ENCODE measurements around the gene DEDD.

The DEDD gene

GRCh38 chr1:161139766-161140165, 7.3 kb upstream of the DEDD start:
- Histone ChIP-seq H3K4me1 (ENCODE audit: control insufficient read depth, insufficient read depth, low read length) (no peaks in the 10 kb centered on the region), H3K4me2 (ENCODE audit: low read length) (no peak overlapping the region), H3K9ac (ENCODE audit: low read depth, low read length) (no peak overlapping the region), H3K36me3 (ENCODE audit: insufficient read depth, low read length) (no peaks in the 10 kb centered on the region), H3K27me3 (ENCODE audit: control insufficient read depth, insufficient read depth, low read length) (no peaks in the 10 kb centered on the region), H3K9me3 (replicated peaks; ENCODE audit: low read length) (no peaks in the 10 kb centered on the region), H3K4me3 (ENCODE audit: low read length) (no peak overlapping the region)

- Histone ChIP-seq H3K36me3 (ENCODE audit: insufficient read depth, low read length) (no peaks in the 10 kb centered on the region), H3K4me1 (ENCODE audit: control insufficient read depth, insufficient read depth, low read length) (no peaks in the 10 kb centered on the region), H3K27me3 (ENCODE audit: control insufficient read depth, insufficient read depth, low read length) (no peaks in the 10 kb centered on the region), H3K4me2 (ENCODE audit: low read length) (no peak overlapping the region), H3K4me3 (ENCODE audit: low read length) (no peak overlapping the region), H3K9ac (ENCODE audit: low read depth, low read length) (no peak overlapping the region), H3K9me3 (replicated peaks; ENCODE audit: low read length) (no peaks in the 10 kb centered on the region)
Observed at GRCh38 chr1:161138431-161138830, 6.0 kb upstream of the DEDD start.

- H3K9me3 ChIP-seq (replicated peaks; ENCODE audit: low read length) = no peaks in the 10 kb centered on the region
Observed at GRCh38 chr1:161137881-161138280, 5.4 kb upstream of the DEDD start.

GRCh38 chr1:161133220-161133740, 813 bp upstream of the DEDD start:
- H3K4me1 ChIP-seq (ENCODE audit: control insufficient read depth, insufficient read depth, low read length) = peaks cover 13% of the 10 kb centered on the region
- H3K9me3 ChIP-seq (replicated peaks; ENCODE audit: low read length) = no peaks in the 10 kb centered on the region
- H3K4me3 ChIP-seq (ENCODE audit: low read length) = peak overlapping the region; percentile 85
- peaks cover 12% of the 10 kb centered on the region for H3K36me3 ChIP-seq (ENCODE audit: insufficient read depth, low read length)
- H3K4me2 ChIP-seq (ENCODE audit: low read length) = peak overlapping the region; percentile 98
- peak overlapping the region; percentile 88 for H3K9ac ChIP-seq (ENCODE audit: low read depth, low read length)
- no peaks in the 10 kb centered on the region for H3K27me3 ChIP-seq (ENCODE audit: control insufficient read depth, insufficient read depth, low read length)

More at GRCh38 chr1:161137881-161138280, 5.4 kb upstream of the DEDD start:
- Histone ChIP-seq H3K9ac (ENCODE audit: low read depth, low read length) (no peak overlapping the region), H3K36me3 (ENCODE audit: insufficient read depth, low read length) (no peaks in the 10 kb centered on the region), H3K27me3 (ENCODE audit: control insufficient read depth, insufficient read depth, low read length) (no peaks in the 10 kb centered on the region), H3K4me1 (ENCODE audit: control insufficient read depth, insufficient read depth, low read length) (no peaks in the 10 kb centered on the region), H3K4me3 (ENCODE audit: low read length) (no peak overlapping the region), H3K4me2 (ENCODE audit: low read length) (no peak overlapping the region)

- peaks cover 13% of the 10 kb centered on the region for H3K4me1 ChIP-seq (ENCODE audit: control insufficient read depth, insufficient read depth, low read length)
- H3K9ac ChIP-seq (ENCODE audit: low read depth, low read length) = peak overlapping the region; percentile 88
- no peaks in the 10 kb centered on the region for H3K9me3 ChIP-seq (replicated peaks; ENCODE audit: low read length)
- peak overlapping the region; percentile 85 for H3K4me3 ChIP-seq (ENCODE audit: low read length)
- no peaks in the 10 kb centered on the region for H3K27me3 ChIP-seq (ENCODE audit: control insufficient read depth, insufficient read depth, low read length)
- peaks cover 27% of the 10 kb centered on the region for H3K36me3 ChIP-seq (ENCODE audit: insufficient read depth, low read length)
- peak overlapping the region; percentile 98 for H3K4me2 ChIP-seq (ENCODE audit: low read length)
Observed at GRCh38 chr1:161131523-161132409, 701 bp downstream of the DEDD start.

GRCh38 chr1:161130266-161130665, 2.2 kb downstream of the DEDD start:
- Histone ChIP-seq H3K4me3 (ENCODE audit: low read length) (peak overlapping the region; percentile 85), H3K9ac (ENCODE audit: low read depth, low read length) (no peak overlapping the region), H3K36me3 (ENCODE audit: insufficient read depth, low read length) (peaks cover 36% of the 10 kb centered on the region), H3K27me3 (ENCODE audit: control insufficient read depth, insufficient read depth, low read length) (no peaks in the 10 kb centered on the region), H3K4me1 (ENCODE audit: control insufficient read depth, insufficient read depth, low read length) (peaks cover 13% of the 10 kb centered on the region), H3K9me3 (replicated peaks; ENCODE audit: low read length) (no peaks in the 10 kb centered on the region), H3K4me2 (ENCODE audit: low read length) (peak overlapping the region; percentile 98)

- Histone ChIP-seq H3K9ac (ENCODE audit: low read depth, low read length) (no peak overlapping the region), H3K27me3 (ENCODE audit: control insufficient read depth, insufficient read depth, low read length) (no peaks in the 10 kb centered on the region), H3K4me1 (ENCODE audit: control insufficient read depth, insufficient read depth, low read length) (peaks cover 13% of the 10 kb centered on the region), H3K36me3 (ENCODE audit: insufficient read depth, low read length) (peaks cover 46% of the 10 kb centered on the region), H3K4me2 (ENCODE audit: low read length) (no peak overlapping the region), H3K4me3 (ENCODE audit: low read length) (no peak overlapping the region), H3K9me3 (replicated peaks; ENCODE audit: low read length) (no peaks in the 10 kb centered on the region)
Observed at GRCh38 chr1:161128591-161129420, 3.7 kb downstream of the DEDD start.

GRCh38 chr1:161127649-161128048, 4.8 kb downstream of the DEDD start:
- Histone ChIP-seq H3K36me3 (ENCODE audit: insufficient read depth, low read length) (peaks cover 55% of the 10 kb centered on the region), H3K4me3 (ENCODE audit: low read length) (no peak overlapping the region), H3K27me3 (ENCODE audit: control insufficient read depth, insufficient read depth, low read length) (no peaks in the 10 kb centered on the region), H3K4me1 (ENCODE audit: control insufficient read depth, insufficient read depth, low read length) (peaks cover 13% of the 10 kb centered on the region), H3K4me2 (ENCODE audit: low read length) (no peak overlapping the region), H3K9me3 (replicated peaks; ENCODE audit: low read length) (no peaks in the 10 kb centered on the region), H3K9ac (ENCODE audit: low read depth, low read length) (no peak overlapping the region)

GRCh38 chr1:161122967-161123366, 9.5 kb downstream of the DEDD start:
- Histone ChIP-seq H3K9ac (ENCODE audit: low read depth, low read length) (no peak overlapping the region), H3K4me1 (ENCODE audit: control insufficient read depth, insufficient read depth, low read length) (peaks cover 19% of the 10 kb centered on the region), H3K9me3 (replicated peaks; ENCODE audit: low read length) (no peaks in the 10 kb centered on the region), H3K4me3 (ENCODE audit: low read length) (no peak overlapping the region), H3K27me3 (ENCODE audit: control insufficient read depth, insufficient read depth, low read length) (no peaks in the 10 kb centered on the region), H3K4me2 (ENCODE audit: low read length) (no peak overlapping the region), H3K36me3 (ENCODE audit: insufficient read depth, low read length) (peaks cover 70% of the 10 kb centered on the region)

- H3K36me3 ChIP-seq (ENCODE audit: insufficient read depth, low read length) = peaks cover 59% of the 10 kb centered on the region
- H3K4me2 ChIP-seq (ENCODE audit: low read length) = no peak overlapping the region
- H3K27me3 ChIP-seq (ENCODE audit: control insufficient read depth, insufficient read depth, low read length) = no peaks in the 10 kb centered on the region
- no peak overlapping the region for H3K9ac ChIP-seq (ENCODE audit: low read depth, low read length)
- H3K4me3 ChIP-seq (ENCODE audit: low read length) = no peak overlapping the region
- peaks cover 19% of the 10 kb centered on the region for H3K4me1 ChIP-seq (ENCODE audit: control insufficient read depth, insufficient read depth, low read length)
- H3K9me3 ChIP-seq (replicated peaks; ENCODE audit: low read length) = no peaks in the 10 kb centered on the region
Observed at GRCh38 chr1:161121834-161122233, 10.6 kb downstream of the DEDD start.

- H3K4me1 ChIP-seq (ENCODE audit: control insufficient read depth, insufficient read depth, low read length) = peaks cover 24% of the 10 kb centered on the region
- peaks cover 55% of the 10 kb centered on the region for H3K36me3 ChIP-seq (ENCODE audit: insufficient read depth, low read length)
- H3K27me3 ChIP-seq (ENCODE audit: control insufficient read depth, insufficient read depth, low read length) = no peaks in the 10 kb centered on the region
- H3K9me3 ChIP-seq (replicated peaks; ENCODE audit: low read length) = no peaks in the 10 kb centered on the region
- H3K4me3 ChIP-seq (ENCODE audit: low read length) = no peak overlapping the region
- H3K4me2 ChIP-seq (ENCODE audit: low read length) = no peak overlapping the region
- H3K9ac ChIP-seq (ENCODE audit: low read depth, low read length) = no peak overlapping the region
Observed at GRCh38 chr1:161121042-161121650, 11.3 kb downstream of the DEDD start.

Measured in skeletal muscle satellite cell (primary cell).